ENCODE results near the gene NMRK1. TPM values are rescaled to one million over a fixed set of nuclear protein-coding genes. Genes with fewer than 3 reads are reported as not detected.

NMRK1 gene
- total RNA-seq, 1 donor from 2014 or later, result 30.7 TPM

DNA sequence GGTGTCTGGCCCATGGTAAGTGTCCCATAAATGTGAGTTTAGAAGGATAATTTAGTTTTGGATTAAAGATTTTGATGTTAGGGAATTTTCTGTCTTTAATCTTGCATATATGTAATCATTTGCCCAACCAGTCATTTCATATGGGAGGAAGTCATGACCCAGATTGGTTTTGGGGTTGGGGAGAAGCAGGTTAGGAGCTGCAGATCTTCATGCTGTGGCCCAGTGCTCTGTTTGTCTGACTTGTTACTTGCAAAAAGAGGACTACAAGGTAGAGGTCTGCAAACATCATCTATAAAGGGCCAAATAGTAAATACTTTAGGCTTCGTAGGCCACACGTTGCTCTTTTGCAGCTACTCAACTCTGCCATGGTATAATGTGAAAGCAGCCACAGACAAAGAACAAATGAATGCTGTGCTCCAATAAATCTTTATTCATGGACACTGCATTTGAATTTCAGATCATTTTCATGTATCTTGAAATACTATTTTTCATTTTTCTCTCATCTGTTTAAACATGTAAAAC lies 17.1 kb upstream of the NMRK1 start:
- intact Hi-C loops (cut with DNase I), result no loop called here
- DNase-seq (ENCODE audit: low spot score), result no peak
- no peak for ATAC-seq

DNA sequence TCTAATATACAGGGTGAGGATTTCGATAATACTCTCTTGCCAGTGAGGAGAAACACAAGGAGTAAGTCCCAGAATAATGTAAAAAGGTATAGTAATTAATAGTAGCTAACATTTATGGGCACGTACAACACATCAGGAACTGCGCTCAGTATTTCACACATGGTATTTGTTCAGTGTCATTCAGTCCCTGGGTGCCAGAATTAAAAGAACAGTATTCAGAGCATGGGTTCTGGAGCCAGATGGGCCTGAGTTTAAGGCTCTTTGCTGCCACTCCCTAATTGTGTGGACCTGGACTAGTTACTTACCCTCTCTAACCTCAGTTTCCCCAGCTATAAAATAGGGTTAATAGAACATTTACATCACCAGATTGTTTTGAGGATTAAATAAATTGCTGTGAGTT lies 16.7 kb upstream of the NMRK1 start:
- no peak for ATAC-seq
- no peak for DNase-seq (ENCODE audit: low spot score)

DNA sequence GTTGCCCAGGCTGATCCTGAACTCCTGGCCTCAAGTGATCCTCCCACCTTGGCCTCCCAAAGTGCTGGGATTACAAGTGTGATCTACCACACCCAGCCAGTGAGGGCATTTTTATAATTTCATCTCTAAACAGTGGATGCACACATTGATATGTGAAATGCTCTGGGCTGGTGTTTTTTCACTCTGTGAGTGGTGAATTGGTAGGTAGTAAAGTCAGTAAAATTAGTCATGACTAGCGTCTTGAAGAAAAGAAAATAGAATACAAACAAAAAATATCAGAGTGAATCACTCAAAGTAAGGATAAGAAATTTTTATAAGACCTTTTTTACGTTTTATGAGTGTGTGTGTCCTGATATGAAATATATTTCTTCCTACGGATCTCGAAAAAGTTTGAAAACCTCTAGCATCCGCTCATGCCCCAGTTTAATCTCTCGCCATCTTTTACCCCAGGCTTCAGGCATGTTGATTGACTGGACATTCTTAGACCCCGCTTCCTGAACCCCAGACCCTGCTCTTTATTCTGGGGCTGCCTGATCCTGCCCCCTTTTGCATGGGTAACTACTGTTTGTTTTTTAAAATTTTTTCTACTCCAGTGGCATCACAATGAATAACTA lies 14.3 kb upstream of the NMRK1 start:
- DNase-seq (ENCODE audit: low spot score), result no peak
- intact Hi-C loops (cut with DNase I), result no loop called here

More for the DNA sequence above, 16.7 kb upstream of the NMRK1 start:
- intact Hi-C loops (cut with DNase I), result no loop called here

DNA sequence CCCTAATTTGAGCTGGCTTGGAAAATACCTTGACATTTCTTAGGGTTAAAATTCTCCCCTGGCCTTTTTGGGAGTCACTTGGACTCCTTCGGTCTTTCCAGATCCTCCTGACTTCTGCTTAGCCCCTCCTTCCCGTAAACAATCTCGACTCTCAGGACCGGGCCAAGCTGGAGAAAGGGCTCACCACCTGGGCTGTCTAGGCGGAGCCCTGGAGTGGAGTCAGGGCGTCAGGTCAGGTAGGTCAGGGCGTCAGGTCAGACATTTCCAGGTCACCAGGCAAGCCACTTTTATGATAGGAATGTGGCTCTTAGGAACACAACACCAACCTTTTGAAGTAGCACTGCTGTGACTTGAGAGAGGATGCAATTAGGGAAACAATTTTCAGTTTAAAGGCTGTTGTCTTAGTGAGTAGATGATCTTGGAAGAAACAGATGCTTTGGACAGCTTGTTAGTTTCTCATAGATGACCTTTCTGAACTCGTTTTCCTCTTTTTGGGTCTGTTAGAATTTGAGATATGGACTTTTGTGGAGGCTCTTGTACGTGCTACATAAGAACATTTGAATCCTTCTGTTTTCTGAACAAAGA lies 13.1 kb upstream of the NMRK1 start:
- intact Hi-C loops (cut with DNase I), result no loop called here
- DNase-seq (ENCODE audit: low spot score), result no peak
- peak; percentile 54 for ATAC-seq

More for the DNA sequence above, 14.3 kb upstream of the NMRK1 start:
- ATAC-seq, result no peak

DNA sequence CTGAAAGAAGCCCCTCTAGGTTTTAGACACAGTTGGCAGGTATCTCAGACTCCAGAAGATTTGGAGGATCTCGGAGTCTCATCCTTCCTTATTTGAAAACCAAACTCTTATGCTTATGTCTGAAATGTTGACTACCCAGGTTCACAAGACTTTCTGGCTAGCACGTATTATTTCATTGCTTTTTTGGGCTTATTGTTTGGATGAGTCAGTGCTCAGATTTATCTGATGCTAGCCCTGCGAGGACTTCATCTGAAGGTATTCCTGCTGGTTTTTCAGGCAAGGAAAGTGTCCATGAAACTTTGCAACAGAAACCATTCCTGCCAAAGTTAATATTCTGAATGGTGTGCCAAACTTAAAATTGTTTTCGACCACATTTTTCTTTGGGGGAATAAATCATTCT lies 8.8 kb upstream of the NMRK1 start:
- no peak for ATAC-seq
- no peak for DNase-seq (ENCODE audit: low spot score)
- intact Hi-C loops (cut with DNase I), result loop anchor here (10.0 kb wide), 1 partner anchor 58 kb away; no protein-coding TSS in a partner anchor

DNA sequence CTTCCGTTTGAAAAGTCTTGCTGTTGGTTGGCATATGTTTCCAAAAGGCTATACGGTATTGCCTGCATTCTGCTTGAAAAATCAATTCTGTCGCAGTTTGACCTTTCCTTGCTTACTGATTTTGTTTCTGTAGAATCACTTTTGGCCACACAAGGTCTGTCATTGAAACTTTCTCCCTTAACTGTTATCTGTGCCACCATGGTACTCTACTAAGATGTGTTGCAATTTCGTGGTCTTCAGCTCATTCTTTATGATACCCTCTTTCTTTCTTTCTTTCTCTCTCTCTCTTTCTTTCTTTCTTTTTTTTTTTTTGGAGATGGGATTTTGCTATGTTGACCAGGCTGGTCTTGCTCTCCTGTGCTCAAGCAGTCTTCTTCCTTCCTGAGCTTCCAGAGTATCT lies 4.8 kb upstream of the NMRK1 start:
- intact Hi-C loops (cut with DNase I), result loop anchor here (10.0 kb wide), 1 partner anchor 62 kb away; no protein-coding TSS in a partner anchor
- DNase-seq (ENCODE audit: low spot score), result no peak
- no peak for ATAC-seq

DNA sequence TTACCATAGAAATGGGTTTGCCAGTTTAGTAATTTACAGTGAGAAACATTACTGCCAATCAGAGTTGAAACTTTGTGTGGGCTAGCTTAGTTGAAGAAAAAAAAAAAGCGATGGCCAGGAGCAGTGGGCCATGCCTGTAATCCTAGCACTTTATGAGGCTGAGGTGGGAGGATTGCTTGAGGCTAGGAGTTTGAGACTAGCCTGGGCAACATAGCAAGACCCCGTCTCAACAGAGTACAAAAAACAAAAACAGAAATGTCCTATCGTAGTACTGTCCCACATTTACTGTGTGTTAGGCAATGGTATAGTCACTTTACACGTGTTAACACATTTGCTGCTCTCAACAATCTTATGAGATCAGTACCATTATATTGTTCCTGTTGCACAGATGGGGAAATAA lies 2.6 kb upstream of the NMRK1 start:
- intact Hi-C loops (cut with DNase I), result loop anchor here (10.0 kb wide), 1 partner anchor 64 kb away; no protein-coding TSS in a partner anchor
- ATAC-seq (no peak), DNase-seq (ENCODE audit: low spot score) (no peak)

DNA sequence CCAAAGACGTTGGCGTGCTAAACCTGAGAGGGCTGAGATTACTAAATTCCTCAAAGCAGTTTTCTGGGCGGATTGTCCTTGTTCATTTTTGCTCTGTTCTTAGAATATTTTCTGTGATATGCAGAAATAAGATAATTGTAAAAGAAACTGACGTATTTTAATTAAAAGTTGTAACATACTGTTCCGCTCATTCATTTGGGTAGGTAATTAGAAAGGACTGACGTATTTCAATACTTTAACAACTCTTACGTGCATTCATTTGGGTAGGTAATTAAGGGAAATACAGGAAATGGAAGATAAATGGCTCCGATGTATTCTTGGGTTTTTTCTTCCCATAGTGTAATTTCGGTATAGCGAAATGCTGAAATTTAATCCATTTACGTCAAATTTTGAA lies 1.4 kb upstream of the NMRK1 start:
- DNase-seq (ENCODE audit: low spot score), result no peak
- ATAC-seq, result no peak
- intact Hi-C loops (cut with DNase I), result no loop called here

DNA sequence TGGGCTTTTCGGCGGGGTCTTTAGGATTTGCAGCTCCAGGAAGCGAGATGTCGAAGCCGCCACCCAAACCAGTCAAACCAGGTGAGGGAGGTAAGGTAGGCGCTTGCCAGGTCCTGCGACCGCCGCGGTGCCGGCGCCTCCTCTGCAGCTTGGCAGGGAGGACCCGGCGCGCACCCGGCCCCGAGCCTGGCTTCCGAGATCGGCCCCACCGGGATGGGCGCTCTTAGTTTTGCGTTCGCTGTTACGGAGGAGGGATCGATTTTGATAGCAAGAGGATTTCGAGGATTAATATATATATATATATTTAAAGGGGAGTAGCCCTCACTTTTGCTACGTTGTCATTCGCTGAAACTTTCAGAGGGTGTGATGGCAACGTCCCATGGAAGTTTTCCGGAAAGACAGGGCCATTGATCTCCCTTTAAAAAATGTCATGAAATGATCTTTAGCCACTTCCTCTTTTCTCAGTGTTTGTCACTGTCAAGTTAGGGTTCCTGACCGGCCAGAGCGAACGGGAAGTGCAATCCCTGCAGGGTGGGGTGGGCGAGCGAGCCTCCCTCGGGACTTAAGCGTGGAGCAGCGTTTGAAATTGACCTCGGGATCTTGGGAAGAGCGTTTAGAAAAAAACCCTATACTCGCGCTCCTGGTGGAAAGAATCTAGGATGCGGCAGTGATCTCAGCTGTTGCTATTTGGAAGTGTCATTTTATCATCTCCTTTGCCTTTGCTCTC lies 854 bp upstream of the NMRK1 start:
- intact Hi-C loops (cut with DNase I), result no loop called here
- ATAC-seq, result peak; percentile 28
- peak; percentile 77 for DNase-seq (ENCODE audit: low spot score)

DNA sequence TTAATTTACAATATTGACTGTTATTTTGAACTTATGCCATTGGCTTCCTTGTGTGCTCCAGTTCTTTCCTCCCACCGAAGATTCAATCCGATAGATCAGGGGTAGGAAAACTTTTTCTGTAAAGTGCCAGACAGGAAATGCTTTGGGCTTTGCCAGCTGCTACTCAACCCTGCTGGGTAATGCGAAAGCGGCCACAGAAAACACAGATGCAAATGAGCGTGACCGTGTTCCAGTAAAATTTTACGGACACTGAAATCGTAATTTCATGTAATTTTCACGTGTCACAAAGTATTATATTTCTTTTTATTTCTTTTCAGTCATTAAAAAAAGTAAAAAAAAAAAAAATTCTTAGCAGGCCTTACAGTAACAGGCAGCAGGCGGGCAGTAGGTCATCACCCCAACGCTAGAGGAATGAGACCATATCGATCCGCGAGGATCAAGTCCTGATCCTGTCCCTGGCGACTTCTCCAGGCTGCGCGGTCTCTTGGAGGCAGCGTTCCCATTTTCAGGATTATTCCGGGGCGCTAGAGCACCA lies 599 bp downstream of the NMRK1 start:
- ATAC-seq (peak; percentile 18), DNase-seq (ENCODE audit: low spot score) (no peak)
- intact Hi-C loops (cut with DNase I), result no loop called here

DNA sequence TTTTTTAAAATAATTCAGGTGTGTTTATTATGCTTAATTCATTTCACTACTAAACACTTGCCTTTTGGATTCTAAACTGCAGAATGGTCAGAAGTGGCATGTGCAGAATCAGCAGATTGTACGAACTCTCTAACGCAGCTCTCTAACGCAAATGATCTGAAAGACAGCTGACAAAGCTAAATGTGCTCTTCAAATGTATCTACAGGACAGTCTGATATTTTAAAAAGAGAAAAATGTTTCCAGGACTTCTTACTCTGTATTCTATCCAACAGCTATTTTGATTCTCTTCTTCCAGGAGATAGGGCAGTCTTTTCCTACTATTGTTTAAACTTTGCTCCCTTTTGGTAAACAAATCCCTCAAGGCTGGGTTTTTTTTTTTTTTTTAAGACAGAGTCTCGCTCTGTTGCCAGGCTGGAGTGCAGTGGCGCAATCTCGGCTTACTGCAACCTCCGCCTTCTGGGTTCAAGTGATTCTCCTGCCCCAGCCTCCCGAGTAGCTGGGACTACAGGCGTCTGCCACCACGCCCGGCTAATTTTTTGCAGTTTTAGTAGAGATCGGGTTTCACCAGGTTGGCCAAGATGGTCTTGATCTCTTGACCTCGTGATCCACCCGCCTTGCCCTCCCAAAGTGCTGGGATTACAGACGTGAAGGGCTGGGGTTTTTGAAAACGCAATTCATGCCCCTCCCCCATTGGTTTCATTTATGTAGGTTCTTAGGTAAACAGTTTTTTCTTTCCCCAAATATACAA lies 1.2 kb downstream of the NMRK1 start:
- ATAC-seq (no peak), DNase-seq (ENCODE audit: low spot score) (no peak)
- intact Hi-C loops (cut with DNase I), result no loop called here

DNA sequence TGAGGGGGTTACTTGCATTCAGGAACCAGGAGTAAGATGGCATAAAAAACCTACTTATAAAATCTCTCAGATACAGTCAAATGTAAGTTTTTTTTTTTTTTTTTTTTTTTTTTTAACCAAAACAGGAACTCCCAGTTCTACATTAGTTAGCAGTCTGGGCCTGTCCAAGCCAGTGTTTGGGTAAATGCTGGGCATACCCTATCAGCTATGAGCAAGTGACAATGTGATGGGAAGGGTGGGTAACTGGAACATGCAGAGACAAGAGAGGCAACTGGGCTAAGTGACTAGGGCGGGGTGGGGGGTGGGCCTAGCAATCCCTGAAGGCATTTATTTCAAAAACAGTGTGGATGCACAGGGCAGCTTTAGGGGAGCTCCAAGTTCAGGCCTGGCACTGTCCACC lies 2.3 kb downstream of the NMRK1 start:
- intact Hi-C loops (cut with DNase I), result no loop called here
- DNase-seq (ENCODE audit: low spot score), result no peak
- no peak for ATAC-seq

DNA sequence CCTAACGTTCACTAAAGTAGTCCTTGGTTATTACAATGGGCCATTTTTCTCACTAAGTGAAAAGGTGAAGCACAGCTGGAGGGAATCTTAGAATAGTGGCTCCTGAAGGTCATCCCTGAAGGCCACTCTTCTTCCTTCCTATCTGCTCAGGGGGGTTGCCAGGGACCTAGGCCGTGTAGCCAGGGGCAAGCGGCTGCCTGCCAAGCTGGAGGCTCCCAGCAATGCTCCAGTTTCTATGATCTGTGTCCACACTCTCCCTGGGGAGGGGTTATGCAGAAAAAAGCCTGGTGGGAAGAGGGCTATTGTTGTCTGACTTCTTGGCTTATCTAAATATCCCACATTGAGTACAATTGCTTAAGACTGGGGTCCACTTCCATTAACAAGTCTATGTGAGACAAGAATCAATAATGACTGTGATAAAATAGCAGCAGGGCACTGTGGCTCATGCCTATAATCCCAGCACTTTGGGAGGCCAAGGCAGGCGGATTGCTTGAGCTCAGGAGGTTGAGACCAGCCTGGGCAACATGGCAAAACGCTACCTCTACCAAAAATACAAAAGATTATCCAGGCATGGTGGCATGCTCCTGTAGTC lies 3.8 kb downstream of the NMRK1 start:
- ATAC-seq (no peak), DNase-seq (ENCODE audit: low spot score) (no peak)
- intact Hi-C loops (cut with DNase I), result no loop called here

DNA sequence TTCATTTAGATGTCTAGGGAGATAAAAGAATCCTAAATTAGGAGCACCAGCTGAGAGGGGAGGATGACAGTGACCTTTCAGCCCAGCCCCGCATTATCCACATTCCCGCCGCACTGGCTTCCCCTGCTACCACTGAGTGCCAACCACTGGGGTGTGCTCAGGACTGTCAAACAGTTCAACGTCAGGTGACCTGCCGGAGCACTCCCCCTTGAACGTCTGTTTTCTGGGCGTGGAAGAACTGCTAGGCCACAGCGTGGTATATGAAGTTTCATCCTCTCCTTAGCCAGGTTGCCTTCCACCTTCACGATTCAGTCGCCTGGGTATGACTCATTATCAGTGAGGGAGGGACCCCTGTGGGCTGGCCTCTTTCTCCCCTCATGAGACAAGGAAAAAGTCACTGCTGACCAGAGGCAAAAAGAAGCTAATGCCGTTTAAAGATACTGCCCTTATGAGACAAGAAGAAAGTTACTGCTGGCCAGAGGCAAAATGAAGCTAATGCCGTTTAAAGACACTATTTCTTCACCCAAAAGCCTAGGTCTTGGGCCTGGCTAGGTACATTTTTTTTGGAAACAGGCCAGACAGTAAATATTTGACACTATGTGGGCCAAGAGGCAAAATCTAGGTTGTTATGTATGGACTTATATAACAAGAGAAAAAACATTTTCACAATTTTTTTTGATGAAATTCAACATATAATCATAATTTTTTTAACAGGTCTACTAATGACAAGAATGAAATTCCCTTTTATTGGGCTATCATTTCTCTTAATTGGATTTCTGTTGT lies 4.6 kb downstream of the NMRK1 start:
- intact Hi-C loops (cut with DNase I), result no loop called here
- no peak for ATAC-seq
- DNase-seq (ENCODE audit: low spot score), result no peak

DNA sequence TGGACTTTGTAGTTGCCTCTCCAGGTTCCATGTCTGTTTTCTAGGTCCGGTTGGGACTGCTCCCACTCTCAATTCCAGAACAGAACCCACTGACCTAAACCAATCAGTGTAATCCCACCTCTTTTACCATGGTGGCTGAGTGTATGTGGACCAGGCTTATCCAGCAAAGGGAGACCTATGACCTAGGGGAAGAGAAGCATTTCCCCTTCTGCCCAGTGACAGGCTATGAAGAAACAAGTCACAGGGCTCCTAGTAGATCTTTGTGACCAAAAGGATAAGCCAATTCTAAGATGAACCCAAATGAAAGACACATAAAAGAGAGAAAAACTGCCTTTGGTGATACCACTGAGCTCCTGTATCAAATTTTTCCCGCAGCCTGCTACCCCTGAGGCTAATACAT lies 6.3 kb downstream of the NMRK1 start:
- ATAC-seq, result no peak
- DNase-seq (ENCODE audit: low spot score), result no peak
- intact Hi-C loops (cut with DNase I), result no loop called here

DNA sequence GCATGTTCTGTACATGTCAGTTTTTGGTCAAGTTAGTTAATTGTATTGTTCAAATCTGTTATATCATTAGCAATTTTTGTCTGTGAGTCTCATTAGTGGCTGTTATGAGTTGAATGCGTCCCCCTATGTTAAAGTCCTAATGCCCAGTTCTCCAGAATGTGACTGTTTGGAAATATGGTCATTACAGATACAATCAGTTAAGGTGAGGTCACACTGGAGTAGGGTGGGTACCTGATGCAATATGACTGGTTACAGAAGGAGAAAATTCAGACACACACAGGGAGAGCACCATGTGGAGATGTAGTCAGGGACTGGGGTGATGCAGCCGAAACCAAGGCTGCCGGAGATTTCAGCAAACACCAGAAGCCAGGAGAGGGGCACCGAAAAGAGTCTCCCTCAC lies 15.1 kb downstream of the NMRK1 start:
- ATAC-seq (no peak), DNase-seq (ENCODE audit: low spot score) (no peak)
- intact Hi-C loops (cut with DNase I), result no loop called here

DNA sequence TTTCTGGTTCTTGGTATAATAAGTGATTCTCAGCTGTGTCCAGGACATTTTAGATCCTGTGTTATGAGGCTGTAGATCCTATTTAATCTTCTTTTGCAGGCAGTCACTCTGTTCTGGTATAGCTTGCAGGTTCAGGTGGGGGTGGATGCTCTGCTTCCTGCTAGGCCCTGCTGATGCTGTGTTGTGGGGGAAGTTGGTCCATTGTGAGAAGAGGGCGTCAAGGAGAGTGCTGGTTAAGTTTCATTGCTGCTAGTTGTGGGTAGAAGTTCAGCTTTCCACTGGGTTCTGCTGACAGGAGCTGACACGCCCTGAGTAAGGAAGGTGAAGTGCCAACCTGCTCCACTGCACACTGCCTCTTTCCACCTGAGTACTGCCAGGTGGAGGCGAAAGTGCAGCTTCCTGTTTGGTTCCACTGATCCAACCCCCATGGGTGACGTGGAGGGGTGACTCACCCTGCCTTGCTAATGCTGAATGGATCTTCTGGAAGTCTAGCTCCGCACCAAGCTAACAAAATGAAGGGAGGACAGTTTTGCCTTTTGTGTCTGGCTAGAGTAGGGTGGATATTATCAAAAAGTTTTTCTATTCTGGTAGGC lies 16.3 kb downstream of the NMRK1 start:
- intact Hi-C loops (cut with DNase I), result no loop called here
- DNase-seq (ENCODE audit: low spot score), result no peak
- no peak for ATAC-seq

DNA sequence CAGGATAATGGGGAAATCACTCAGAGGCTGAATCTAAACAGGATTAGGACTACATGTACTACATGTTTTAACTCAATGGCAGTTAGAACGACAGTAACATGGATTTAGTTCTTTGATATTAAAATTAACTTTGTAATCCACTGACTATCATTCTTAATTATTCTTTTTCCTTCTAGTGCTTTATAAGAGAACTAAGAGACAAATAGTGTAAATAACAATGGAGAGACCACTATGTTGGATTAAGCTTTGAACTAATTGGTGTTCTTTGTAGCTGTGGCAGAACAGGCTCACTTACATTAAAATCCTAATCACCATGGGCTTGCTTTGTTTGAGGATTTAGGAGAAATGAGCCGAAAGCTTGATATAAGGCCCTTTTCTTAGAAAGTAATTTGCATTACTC lies 18.8 kb downstream of the NMRK1 start:
- intact Hi-C loops (cut with DNase I), result no loop called here
- DNase-seq (ENCODE audit: low spot score) (no peak), ATAC-seq (no peak)
